H9 (cell line): Measurements from ENCODE around the gene PLCZ1. TPM values are rescaled to one million over a fixed set of nuclear protein-coding genes. Genes with fewer than 3 reads are reported as not detected.

Source experiments
- DNase-seq: peaks from one replicate; pipeline ENCODE4 v3.0.0-alpha.2; 2017
- H2AFZ ChIP-seq: one replicate; pipeline ENCODE4 v1.6.1; 2013; ENCODE audit warnings: mild to moderate bottlenecking, low read length, control low read depth, moderate library complexity
- H2AK5ac ChIP-seq: 2 replicates; pipeline ENCODE4 v1.6.1; 2013; ENCODE audit warnings: low read length, control low read depth, mixed read lengths; ENCODE audit not compliant: insufficient read length
- H2BK120ac ChIP-seq: one replicate; pipeline ENCODE4 v1.6.1; 2013; ENCODE audit warnings: low read depth, mild to moderate bottlenecking, low read length, control low read depth, inconsistent platforms; ENCODE audit not compliant: poor library complexity, severe bottlenecking
- H2BK12ac ChIP-seq: 2 replicates; pipeline ENCODE4 v1.6.1; 2013; ENCODE audit warnings: low read length, control low read depth, mixed read lengths, low read depth; ENCODE audit not compliant: insufficient read length
- H2BK15ac ChIP-seq: 2 replicates; pipeline ENCODE4 v1.6.1; 2013; ENCODE audit warnings: low read depth, low read length, control low read depth
- H2BK20ac ChIP-seq: one replicate; pipeline ENCODE4 v1.6.1; 2013; ENCODE audit warnings: low read depth, mild to moderate bottlenecking, low read length, control low read depth, inconsistent platforms; ENCODE audit not compliant: poor library complexity, severe bottlenecking
- H2BK5ac ChIP-seq: 2 replicates; pipeline ENCODE4 v1.6.1; 2013; ENCODE audit warnings: low read length, control low read depth, mixed read lengths; ENCODE audit not compliant: insufficient read length
- H3K14ac ChIP-seq: 2 replicates; pipeline ENCODE4 v1.6.1; 2013; ENCODE audit warnings: low read length, control low read depth; ENCODE audit not compliant: insufficient read depth
- H3K18ac ChIP-seq: 2 replicates; pipeline ENCODE4 v1.6.1; 2013; ENCODE audit warnings: low read depth, mild to moderate bottlenecking, mixed read lengths, low read length, control low read depth; ENCODE audit not compliant: insufficient read length
- H3K23ac ChIP-seq: 2 replicates; pipeline ENCODE4 v1.6.1; 2013; ENCODE audit warnings: low read length, control low read depth, mixed read lengths, low read depth; ENCODE audit not compliant: insufficient read length
- H3K23me2 ChIP-seq: 2 replicates; pipeline ENCODE4 v1.6.1; 2013; ENCODE audit warnings: low read depth, mild to moderate bottlenecking, mixed read lengths, low read length, control low read depth; ENCODE audit not compliant: insufficient read length, poor library complexity, severe bottlenecking
- H3K27ac ChIP-seq: 2 replicates; pipeline ENCODE4 v1.5.1; 2013; ENCODE audit warnings: low read length, control low read depth, mixed read lengths, low read depth; ENCODE audit not compliant: insufficient read length
- H3K27me3 ChIP-seq: 2 replicates; pipeline ENCODE4 v1.6.1; 2013; ENCODE audit warnings: low read length, control low read depth, inconsistent platforms; ENCODE audit not compliant: insufficient read depth
- H3K4ac ChIP-seq: 2 replicates; pipeline ENCODE4 v1.6.1; 2013; ENCODE audit warnings: low read depth, mild to moderate bottlenecking, control low read depth, inconsistent platforms, low read length, moderate library complexity
- H3K4me1 ChIP-seq: 2 replicates; pipeline ENCODE4 v1.6.1; 2013; ENCODE audit warnings: low read length, control low read depth, inconsistent platforms; ENCODE audit not compliant: insufficient read depth
- H3K4me2 ChIP-seq: 2 replicates; pipeline ENCODE4 v1.6.1; 2013; ENCODE audit warnings: low read length, control low read depth, mixed read lengths; ENCODE audit not compliant: insufficient read length, insufficient read depth
- H3K56ac ChIP-seq: 2 replicates; pipeline ENCODE4 v1.6.1; 2013; ENCODE audit warnings: low read depth, mild to moderate bottlenecking, mixed read lengths, low read length, control low read depth; ENCODE audit not compliant: insufficient read length
- H3K79me1 ChIP-seq: 2 replicates; pipeline ENCODE4 v1.6.1; 2013; ENCODE audit warnings: low read depth, mild to moderate bottlenecking, moderate library complexity, low read length, control low read depth, inconsistent platforms; ENCODE audit not compliant: insufficient read depth, poor library complexity, severe bottlenecking
- H3K79me2 ChIP-seq: 2 replicates; pipeline ENCODE4 v1.6.1; 2013; ENCODE audit warnings: low read length, control low read depth, inconsistent platforms; ENCODE audit not compliant: insufficient read depth
- H3K9ac ChIP-seq: 2 replicates; pipeline ENCODE4 v1.6.1; 2013; ENCODE audit warnings: low read length, control low read depth, mixed read lengths; ENCODE audit not compliant: insufficient read length; ENCODE audit errors: extremely low read depth
- H3K9me3 ChIP-seq: one replicate; pipeline ENCODE4 v1.6.1; 2013; ENCODE audit warnings: low read depth, low read length, inconsistent platforms; ENCODE audit not compliant: control insufficient read depth
- H3T11ph ChIP-seq: one replicate; pipeline ENCODE4 v1.6.1; 2013; ENCODE audit warnings: mild to moderate bottlenecking, low read length, control low read depth, inconsistent platforms
- H4K20me1 ChIP-seq: one replicate; pipeline ENCODE4 v1.6.1; 2013; ENCODE audit not compliant: control insufficient read depth, insufficient read length, insufficient read depth
- H4K5ac ChIP-seq: 2 replicates; pipeline ENCODE4 v1.6.1; 2013; ENCODE audit warnings: low read depth, mild to moderate bottlenecking, mixed read lengths, low read length, control low read depth; ENCODE audit not compliant: insufficient read length
- H4K8ac ChIP-seq: replicated peaks from 2 replicates; pipeline ENCODE4 v1.6.1; 2013; ENCODE audit warnings: low read length, control low read depth, mixed read lengths, low read depth; ENCODE audit not compliant: insufficient read length
- H4K91ac ChIP-seq: 2 replicates; pipeline ENCODE4 v1.6.1; 2013; ENCODE audit warnings: low read depth, mild to moderate bottlenecking, moderate library complexity, mixed read lengths, low read length, control low read depth; ENCODE audit not compliant: insufficient read length
- H3K27ac Mint-ChIP-seq, 3 experiments: 2 replicates in 2 of 3; 3 replicates in 1 of 3; pipeline ENCODE4 v1.8.0; 2020 to 2021; ENCODE audit warnings: mixed read lengths in 3 of 3, mild to moderate bottlenecking in 1 of 3, moderate library complexity in 1 of 3
- H3K27me3 Mint-ChIP-seq: 2 replicates; pipeline ENCODE4 v1.8.0; 2021; ENCODE audit warnings: low read depth, mild to moderate bottlenecking, moderate library complexity, mixed read lengths
- H3K36me3 Mint-ChIP-seq, 3 experiments: 2 replicates in 2 of 3; 3 replicates in 1 of 3; pipeline ENCODE4 v1.8.0; 2020 to 2021; ENCODE audit warnings: low read depth in 3 of 3, mixed read lengths in 3 of 3; ENCODE audit not compliant: insufficient read depth in 1 of 3
- H3K4me1 Mint-ChIP-seq, 2 experiments: 2 replicates each; pipeline ENCODE4 v1.8.0; 2020; ENCODE audit warnings: mixed read lengths in 2 of 2
- H3K4me3 Mint-ChIP-seq, 2 experiments: 2 replicates in 1 of 2; 3 replicates in 1 of 2; pipeline ENCODE4 v1.8.0; 2020 to 2021; ENCODE audit warnings: mild to moderate bottlenecking in 2 of 2, mixed read lengths in 2 of 2, moderate library complexity in 1 of 2
- H3K9me3 Mint-ChIP-seq, 2 experiments: 2 replicates in 1 of 2; 3 replicates in 1 of 2; pipeline ENCODE4 v1.8.0; 2020; ENCODE audit warnings: mild to moderate bottlenecking in 2 of 2, mixed read lengths in 2 of 2, moderate library complexity in 1 of 2
- CTCF ChIP-seq: fragments of 200-600 bp; sonication (generic); conservative IDR thresholded peaks from 3 replicates; pipeline ENCODE4 v1.8.0; 2021; ENCODE audit warnings: antibody characterized with exemption, mild to moderate bottlenecking
- WGBS: extraction: QIAGEN DNeasy Blood & Tissue Kit; methylation state at CpG from one replicate; pipeline ENCODE4 v1.1.7; 2013; ENCODE audit warnings: missing lambda C conversion rate, low lambda C conversion rate, mixed read lengths; ENCODE audit not compliant: insufficient read length; ENCODE audit errors: extremely low coverage; 5-methylcytosine and 5-hydroxymethylcytosine counted together
- total RNA-seq: library from RNA; stranded (reverse); gene quantifications from 2 replicates; pipeline ENCODE4 v1.2.1, GENCODE V29; 2021

The PLCZ1 gene
- total RNA-seq, 1 experiment from 2014 or later: not detected

GRCh38 chr12:18684430-18684829 lies 53.4 kb downstream of the PLCZ1 start:
- Histone ChIP-seq H4K5ac (no peak overlapping the region), H3K4ac (no peak overlapping the region)
- no peak for TF ChIP-seq CTCF

More at GRCh38 chr12:18684430-18684829, 53.4 kb downstream of the PLCZ1 start:
- Histone ChIP-seq H4K20me1 (no peaks in the 10 kb centered on the region), H3K27ac (no peak overlapping the region), H4K8ac (no peak overlapping the region), H2BK15ac (no peak overlapping the region), H3T11ph (no peak overlapping the region), H3K27me3 (no peaks in the 10 kb centered on the region), H3K14ac (no peak overlapping the region), H3K4me2 (no peak overlapping the region), H2BK12ac (no peak overlapping the region), H3K9me3 (no peaks in the 10 kb centered on the region), H3K79me2 (no peaks in the 10 kb centered on the region), H2BK5ac (no peak overlapping the region), H3K18ac (no peak overlapping the region), H3K9ac (no peak overlapping the region), H3K79me1 (no peaks in the 10 kb centered on the region), H2BK20ac (no peak overlapping the region), H4K91ac (no peak overlapping the region), H2AFZ (no peak overlapping the region), H3K23me2 (no peaks in the 10 kb centered on the region), H3K23ac (no peak overlapping the region), H3K4me1 (0 out of 2 replicates have a peak, but pooled peaks cover 2% of the 10 kb centered on the region), H3K56ac (no peak overlapping the region), H2AK5ac (no peak overlapping the region), H2BK120ac (no peak overlapping the region)
- no peaks in the 10 kb centered on the region for H3K36me3 Mint-ChIP-seq
- no peak for DNase-seq
- H3K4me3 Mint-ChIP-seq: no peak overlapping the region
- peaks cover 8% of the 10 kb centered on the region; the same call in 1 of the 2 replicates for H3K27me3 Mint-ChIP-seq
- H3K27ac Mint-ChIP-seq: no peak overlapping the region
- WGBS: no CpG with 5 or more reads among the region's 1 CpG
- H3K9me3 Mint-ChIP-seq: no peaks in the 10 kb centered on the region
- peaks cover 26 to 35% of the 10 kb centered on the region in 2 experiments for H3K4me1 Mint-ChIP-seq
